ENCODE data around the gene PCDHGA11. TPM values are rescaled to one million over a fixed set of nuclear protein-coding genes. Genes with fewer than 3 reads are reported as not detected.
"Not testable (repeated sequence)": the region's sequence is repeated elsewhere in the genome, so short reads cannot be mapped to it uniquely, and the experiment has no call there.

The PCDHGA11 gene
- total RNA-seq, 1 donor from 2014 or later = 6.1 TPM

GRCh38 chr5:141431286-141431685 lies 10.4 kb downstream of the PCDHGA11 start:
- DNase-seq = no peak

GRCh38 chr5:141432308-141432707 lies 11.5 kb downstream of the PCDHGA11 start:
- DNase-seq = not testable (repeated sequence)

- DNase-seq = not testable (repeated sequence)
These were observed 11.9 kb downstream of the PCDHGA11 start for GRCh38 chr5:141432726-141433125.

GRCh38 chr5:141434006-141434405 lies 13.2 kb downstream of the PCDHGA11 start:
- no peak for DNase-seq

GRCh38 chr5:141437221-141437620 lies 16.4 kb downstream of the PCDHGA11 start:
- no peak for DNase-seq

- DNase-seq = no peak
These were observed 18.7 kb downstream of the PCDHGA11 start for GRCh38 chr5:141439411-141440141.

GRCh38 chr5:141440341-141440740 lies 19.5 kb downstream of the PCDHGA11 start:
- no peak for DNase-seq

- DNase-seq = no peak
These were observed 20.8 kb downstream of the PCDHGA11 start for GRCh38 chr5:141441571-141442170.

GRCh38 chr5:141465351-141465750 lies 44.5 kb downstream of the PCDHGA11 start:
- no peak for DNase-seq

Other genes starting within 250 kb of the PCDHGA11 start
- gene PCDHB7, start 248.4 kb upstream of the PCDHGA11 start, total RNA-seq = 1.1 TPM
- gene PCDHB8, start 243.3 kb upstream of the PCDHGA11 start, total RNA-seq = 0.49 TPM
- gene PCDHB16, start 238.7 kb upstream of the PCDHGA11 start, total RNA-seq = 2.5 TPM
- 0.89 TPM for gene PCDHB9, start 233.9 kb upstream of the PCDHGA11 start, total RNA-seq
- gene PCDHB10, start 228.7 kb upstream of the PCDHGA11 start, total RNA-seq = 1.8 TPM
- gene PCDHB11, start 221.4 kb upstream of the PCDHGA11 start, total RNA-seq = 3.5 TPM
- 2.2 TPM for gene PCDHB12, start 212.3 kb upstream of the PCDHGA11 start, total RNA-seq
- 2.9 TPM for gene PCDHB13, start 207.1 kb upstream of the PCDHGA11 start, total RNA-seq
- 3.8 TPM for gene PCDHB14, start 197.7 kb upstream of the PCDHGA11 start, total RNA-seq
- 3.6 TPM for gene PCDHB15, start 175.7 kb upstream of the PCDHGA11 start, total RNA-seq
- 1.4 TPM for gene SLC25A2, start 117.0 kb upstream of the PCDHGA11 start, total RNA-seq
- gene TAF7, start 100.3 kb upstream of the PCDHGA11 start, total RNA-seq = 88.8 TPM
- gene PCDHGA1, start 90.5 kb upstream of the PCDHGA11 start, total RNA-seq = 0.39 TPM
- gene PCDHGA2, start 82.3 kb upstream of the PCDHGA11 start, total RNA-seq = 3.6 TPM
- gene PCDHGA3, start 77.2 kb upstream of the PCDHGA11 start, total RNA-seq = 1.6 TPM
- gene PCDHGB1, start 71.0 kb upstream of the PCDHGA11 start, total RNA-seq = 2.6 TPM
- 2.9 TPM for gene PCDHGA4, start 66.0 kb upstream of the PCDHGA11 start, total RNA-seq
- 3.3 TPM for gene PCDHGB2, start 61.1 kb upstream of the PCDHGA11 start, total RNA-seq
- 3.6 TPM for gene PCDHGA5, start 56.9 kb upstream of the PCDHGA11 start, total RNA-seq
- 4.3 TPM for gene PCDHGB3, start 50.8 kb upstream of the PCDHGA11 start, total RNA-seq
- gene PCDHGA6, start 47.2 kb upstream of the PCDHGA11 start, total RNA-seq = 3.6 TPM
- gene PCDHGA7, start 38.3 kb upstream of the PCDHGA11 start, total RNA-seq = 3.5 TPM
- 6.1 TPM for gene PCDHGB4, start 33.4 kb upstream of the PCDHGA11 start, total RNA-seq
- 3.3 TPM for gene PCDHGA8, start 28.4 kb upstream of the PCDHGA11 start, total RNA-seq
- 8.0 TPM for gene PCDHGB5, start 23.1 kb upstream of the PCDHGA11 start, total RNA-seq
- gene PCDHGA9, start 18.3 kb upstream of the PCDHGA11 start, total RNA-seq = 4.2 TPM
- gene PCDHGB6, start 13.0 kb upstream of the PCDHGA11 start, total RNA-seq = 5.6 TPM
- gene PCDHGA10, start 8.1 kb upstream of the PCDHGA11 start, total RNA-seq = 4.9 TPM
- 7.6 TPM for gene PCDHGB7, start 3.4 kb upstream of the PCDHGA11 start, total RNA-seq
- gene PCDHGA12, start 9.5 kb downstream of the PCDHGA11 start, total RNA-seq = 3.9 TPM
- gene PCDHGC3, start 54.9 kb downstream of the PCDHGA11 start, total RNA-seq = 36.7 TPM
- 5.3 TPM for gene PCDHGC4, start 64.0 kb downstream of the PCDHGA11 start, total RNA-seq
- 2.9 TPM for gene PCDHGC5, start 68.0 kb downstream of the PCDHGA11 start, total RNA-seq
- gene DIAPH1, start 197.9 kb downstream of the PCDHGA11 start, total RNA-seq = 23.3 TPM
- gene HDAC3, start 215.8 kb downstream of the PCDHGA11 start, total RNA-seq = 60.5 TPM
- 1.1 TPM for gene RELL2, start 215.9 kb downstream of the PCDHGA11 start, total RNA-seq
- 22.4 TPM for gene FCHSD1, start 230.4 kb downstream of the PCDHGA11 start, total RNA-seq